ENCODE data around the gene TMC8.

TMC8 gene

GRCh38 chr17:78124081-78124835 lies 6.3 kb upstream of the TMC8 start:
- DNase-seq, result no peak

- no peak for DNase-seq
Observed at GRCh38 chr17:78124836-78125137, 5.8 kb upstream of the TMC8 start.

GRCh38 chr17:78125138-78125913 lies 5.2 kb upstream of the TMC8 start:
- no peak for DNase-seq

- DNase-seq, result no peak
Observed at GRCh38 chr17:78125976-78126894, 4.3 kb upstream of the TMC8 start.

GRCh38 chr17:78126895-78127238 lies 3.7 kb upstream of the TMC8 start:
- no peak for DNase-seq

GRCh38 chr17:78127239-78127887 lies 3.2 kb upstream of the TMC8 start:
- no peak for DNase-seq

GRCh38 chr17:78127888-78128550 lies 2.6 kb upstream of the TMC8 start:
- peak; percentile 44 for DNase-seq

- peak; percentile 88 for DNase-seq
Observed at GRCh38 chr17:78128551-78129350, 1.8 kb upstream of the TMC8 start, which contains the start of gene TMC6. TMC6 (minus strand) TSS chr17:78128755; CDS start chr17:78126832, 1,923 bp downstream.

GRCh38 chr17:78129351-78130089 lies 1.1 kb upstream of the TMC8 start:
- DNase-seq, result no peak

GRCh38 chr17:78130090-78130436 lies 508 bp upstream of the TMC8 start:
- no peak for DNase-seq

GRCh38 chr17:78131172-78132083 lies 857 bp downstream of the TMC8 start:
- peak; percentile 62 for DNase-seq

- DNase-seq, result peak; percentile 54
Observed at GRCh38 chr17:78132084-78132676, 1.6 kb downstream of the TMC8 start.

GRCh38 chr17:78132767-78133178 lies 2.2 kb downstream of the TMC8 start:
- DNase-seq, result no peak

GRCh38 chr17:78133179-78133951 lies 2.8 kb downstream of the TMC8 start:
- no peak for DNase-seq

GRCh38 chr17:78133971-78134898 lies 3.7 kb downstream of the TMC8 start:
- DNase-seq, result peak; percentile 87

GRCh38 chr17:78134899-78135385 lies 4.4 kb downstream of the TMC8 start:
- DNase-seq, result no peak

All from NCI-H69 (cell line).